GM10248 (cell line): Measurements from ENCODE around the gene KDM6B.

Experiments used
- CTCF ChIA-PET: fragments of 300-600 bp; sonication (Branson Sonifier 250); formaldehyde crosslinking; extraction: SDS; loops from one replicate; lab custom pipeline; 2021; ENCODE audit warnings: antibody characterized with exemption; lab: Yijun Ruan, JAX
- POLR2A ChIA-PET: fragments of 350-650 bp; sonication (Branson Sonifier 250); formaldehyde crosslinking; extraction: SDS; loops from one replicate; lab custom pipeline; 2020; ENCODE audit warnings: antibody characterized with exemption; lab: Yijun Ruan, JAX
- DNase-seq: peaks from one replicate; pipeline ENCODE4 v3.0.0; 2012; ENCODE audit errors: extremely low spot score
- CTCF ChIP-seq: IDR thresholded peaks from 2 replicates; pipeline ENCODE4 v1.5.1; 2012; ENCODE audit warnings: mild to moderate bottlenecking, low read depth; ENCODE audit errors: extremely low read depth, missing control alignments, control extremely low read depth

Gene KDM6B

DNA sequence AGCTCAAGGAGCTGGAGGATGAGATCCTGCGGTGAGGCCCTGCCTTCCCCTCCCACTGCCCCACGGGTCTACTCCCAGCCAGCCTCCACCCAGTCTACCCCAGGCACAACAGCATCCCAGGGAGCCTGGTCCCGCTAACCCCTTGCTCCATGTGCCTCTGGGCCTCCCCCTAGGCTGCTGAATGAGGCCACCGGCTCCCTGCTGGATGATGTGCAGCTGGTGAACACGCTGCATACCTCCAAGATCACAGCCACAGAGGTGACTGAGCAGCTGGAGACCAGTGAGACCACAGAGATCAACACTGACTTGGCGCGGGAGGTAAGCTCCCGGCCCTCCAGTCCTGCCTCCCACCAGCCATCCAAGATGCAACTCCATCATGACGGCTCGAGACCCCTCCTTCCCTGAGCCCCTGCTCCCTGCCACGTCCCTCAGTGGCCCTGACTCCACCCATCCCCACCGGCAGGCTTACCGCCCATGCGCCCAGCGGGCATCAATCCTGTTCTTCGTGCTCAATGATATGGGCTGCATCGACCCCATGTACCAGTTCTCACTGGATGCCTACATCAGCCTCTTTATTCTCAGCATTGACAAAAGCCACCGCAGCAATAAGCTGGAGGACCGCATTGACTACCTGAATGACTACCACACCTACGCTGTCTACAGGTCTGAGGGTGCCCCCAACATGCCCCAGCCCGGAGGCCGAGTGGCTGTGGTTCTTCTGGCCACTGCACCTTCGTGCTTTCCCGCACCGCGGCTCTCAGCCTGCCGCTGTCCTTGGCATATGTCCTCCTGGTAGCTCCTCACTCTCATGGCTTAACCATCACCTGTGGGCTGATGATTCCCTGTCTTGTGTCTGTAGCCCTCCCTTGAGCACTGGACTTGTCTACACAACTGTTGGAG, 15.0 kb upstream of the KDM6B start:
- CTCF ChIA-PET, result interaction anchor here (0.9 to 4.7 kb wide), 11 partner anchors 10 to 242 kb away, joined by 3 to 26 read pairs (median 5); partner anchors contain the start of gene KDM6B
- no peak for DNase-seq
- no peak for TF ChIP-seq CTCF
- POLR2A ChIA-PET, result no interaction called here

GRCh38 chr17:7820231-7820630, 13.8 kb upstream of the KDM6B start:
- POLR2A ChIA-PET, result no interaction called here
- DNase-seq, result no peak
- TF ChIP-seq CTCF, result no peak
- CTCF ChIA-PET, result interaction anchor here (1.0 to 4.7 kb wide), 9 partner anchors 11 to 237 kb away, joined by 3 to 26 read pairs (median 6); partner anchors contain the start of gene KDM6B

DNA sequence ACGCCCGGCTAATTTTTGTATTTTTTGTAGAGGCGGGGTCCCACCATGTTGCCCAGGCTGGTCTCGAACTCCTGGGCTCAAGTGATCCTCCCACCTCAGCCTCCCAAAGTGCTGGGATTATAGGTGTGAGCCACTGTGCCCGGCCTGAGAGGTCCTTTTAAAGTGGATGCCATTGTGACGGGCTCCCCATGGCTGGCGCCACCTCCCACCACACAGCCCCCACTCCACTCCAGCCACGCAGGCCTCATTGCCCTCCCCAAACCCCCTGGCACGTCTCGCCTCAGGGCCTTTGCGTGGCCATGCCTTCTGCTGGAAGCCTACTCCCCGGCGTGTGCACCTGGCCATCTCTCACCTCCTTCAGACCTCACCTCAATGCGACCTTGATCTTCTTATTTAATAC, 11.9 kb upstream of the KDM6B start:
- no peak for TF ChIP-seq CTCF

GRCh38 chr17:7823581-7824001, 10.4 kb upstream of the KDM6B start:
- DNase-seq, result no peak
- TF ChIP-seq CTCF, result no peak
- ChIA-PET POLR2A (no interaction called here), CTCF (interaction anchor here (0.9 to 4.7 kb wide), 7 partner anchors 7 to 74 kb away, joined by 3 to 25 read pairs (median 5); partner anchors contain the start of genes KDM6B and NAA38)

More for the DNA sequence above, 11.9 kb upstream of the KDM6B start:
- ChIA-PET POLR2A (no interaction called here), CTCF (interaction anchor here (1.0 to 4.7 kb wide), 12 partner anchors 9 to 175 kb away, joined by 3 to 26 read pairs (median 4); partner anchors contain the start of genes KDM6B and NAA38)
- no peak for DNase-seq

GRCh38 chr17:7824021-7824924, 9.7 kb upstream of the KDM6B start:
- no peak for TF ChIP-seq CTCF
- no peak for DNase-seq
- ChIA-PET POLR2A (no interaction called here), CTCF (interaction anchor here (0.8 to 2.2 kb wide), 15 partner anchors 10 to 218 kb away, joined by 3 to 17 read pairs (median 4); partner anchors contain the start of genes KDM6B, NAA38 and WRAP53)
